ENCODE data around the gene EGLN1. TPM values are rescaled to one million over a fixed set of nuclear protein-coding genes. Genes with fewer than 3 reads are reported as not detected.

The EGLN1 gene
- total and polyA plus RNA-seq, 7 experiments from 2014 or later = 13.6 to 38.9 (median 21.9) TPM

DNA sequence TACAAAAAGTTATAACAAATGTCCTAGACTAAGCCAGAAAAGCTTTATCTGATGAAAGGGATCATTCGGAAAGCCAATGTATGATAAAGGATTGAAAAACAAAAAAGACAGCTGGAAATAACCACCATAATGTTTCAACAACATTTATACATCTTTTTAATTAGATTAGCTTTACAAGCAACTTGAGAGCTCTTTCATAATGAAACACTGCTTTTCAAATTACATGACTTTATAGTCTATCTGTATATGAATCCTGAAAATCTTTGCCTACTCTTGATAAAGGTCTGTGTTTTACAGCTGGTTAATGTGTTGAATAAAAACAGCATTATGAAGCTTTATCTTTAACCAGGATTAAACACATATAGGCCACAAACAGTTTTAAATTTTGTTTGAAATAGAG is 58.5 kb downstream of the EGLN1 start:
- no peak for ATAC-seq
- no peaks in the 10 kb centered on the region for H3K27me3 ChIP-seq (ENCODE audit: control insufficient read depth in 2 of 2, insufficient read depth in 2 of 2, low read length in 2 of 2)
- peaks cover 3 to 26% (median 20%) of the 10 kb centered on the region in 5 donors for H3K36me3 Mint-ChIP-seq
- ChIA-PET CTCF (interaction anchor here (0.6 to 1.5 kb wide), 4 partner anchors 56 to 1733 kb away, joined by 3 to 8 read pairs (median 5); no protein-coding TSS in a partner anchor), POLR2A (interaction anchor here (0.7 to 0.8 kb wide), 2 partner anchors 19 to 269 kb away, joined by 3 to 4 read pairs; no protein-coding TSS in a partner anchor)
- no peaks in the 10 kb centered on the region for H3K9me3 Mint-ChIP-seq
- peaks cover 0 to 13% (median 0%) of the 10 kb centered on the region in 3 experiments for H3K36me3 ChIP-seq (ENCODE audit: control insufficient read depth in 2 of 3, insufficient read depth in 3 of 3, low read length in 3 of 3)
- no peak overlapping the region for H3K27ac ChIP-seq (ENCODE audit: low read depth, low read length)
- intact Hi-C loops (cut with micrococcal nuclease) = no loop called here
- H3K4me1 Mint-ChIP-seq = peaks cover 0 to 11% (median 5%) of the 10 kb centered on the region in 7 donors
- H3K27ac Mint-ChIP-seq = peak overlapping the region in 2 of 9 donors; percentile 36 to 81
- no peak overlapping the region for H3K4me3 Mint-ChIP-seq
- no peak overlapping the region for H3K4me3 ChIP-seq (ENCODE audit: low read length)
- H3K27me3 Mint-ChIP-seq = no peaks in the 10 kb centered on the region
- no peaks in the 10 kb centered on the region for H3K9me3 ChIP-seq (ENCODE audit: control insufficient read depth in 2 of 3, low read length in 3 of 3)
- DNase-seq = no peak
- H3K4me1 ChIP-seq (ENCODE audit: control insufficient read depth in 2 of 2, insufficient read depth in 2 of 2, low read length in 2 of 2) = no peaks in the 10 kb centered on the region

DNA sequence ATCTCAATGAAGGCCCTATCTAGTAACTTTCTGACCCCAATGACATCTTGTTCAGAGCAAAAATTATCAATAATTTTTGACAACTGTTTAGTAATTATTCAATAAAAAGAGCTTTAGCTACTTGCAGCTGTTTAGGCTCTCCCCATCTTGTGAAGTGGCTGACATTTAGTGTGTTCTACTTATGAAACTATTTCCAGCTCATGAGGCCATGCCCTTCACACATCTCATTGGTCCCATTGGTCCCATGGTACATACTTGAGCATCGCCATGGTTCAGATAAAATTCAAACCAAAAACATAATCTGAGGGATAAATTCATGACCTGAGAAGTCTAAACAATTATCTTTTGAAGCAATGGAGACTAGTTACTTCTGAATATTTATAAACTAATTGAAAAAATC is 59.8 kb downstream of the EGLN1 start:
- intact Hi-C loops (cut with micrococcal nuclease) = no loop called here
- H3K36me3 ChIP-seq (ENCODE audit: control insufficient read depth in 2 of 3, insufficient read depth in 3 of 3, low read length in 3 of 3) = peaks cover 0 to 4% (median 0%) of the 10 kb centered on the region in 3 experiments

DNA sequence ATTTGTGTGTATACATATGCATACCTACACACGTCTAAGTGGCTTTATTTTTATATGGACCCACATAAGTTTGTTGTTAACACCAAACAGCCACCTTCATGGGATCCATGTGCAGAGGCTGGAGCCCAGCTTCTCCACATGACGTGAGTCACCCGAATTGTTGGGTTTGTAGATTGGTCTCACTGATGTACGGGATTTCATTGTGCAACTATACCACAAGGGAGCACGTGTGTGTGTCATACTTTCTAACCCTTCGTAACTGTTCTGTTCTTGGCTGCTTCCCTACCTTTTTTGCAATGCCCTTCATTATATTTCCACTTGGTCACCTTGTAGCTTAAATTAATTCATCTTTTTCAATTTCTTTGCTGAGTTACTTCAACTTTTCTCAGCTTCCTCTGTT is 63.0 kb downstream of the EGLN1 start:
- ChIA-PET POLR2A (no interaction called here), CTCF (interaction anchor here (0.6 to 1.5 kb wide), 6 partner anchors 21 to 504 kb away, joined by 3 to 6 read pairs (median 4); no protein-coding TSS in a partner anchor)
- Histone ChIP-seq H3K9me3 (ENCODE audit: control insufficient read depth in 2 of 3, low read length in 3 of 3) (no peaks in the 10 kb centered on the region), H3K4me1 (ENCODE audit: control insufficient read depth in 2 of 2, insufficient read depth in 2 of 2, low read length in 2 of 2) (peaks cover 0 to 3% of the 10 kb centered on the region in 2 donors), H3K36me3 (ENCODE audit: control insufficient read depth in 2 of 3, insufficient read depth in 3 of 3, low read length in 3 of 3) (no peaks in the 10 kb centered on the region), H3K27ac (ENCODE audit: low read depth, low read length) (no peak overlapping the region), H3K4me3 (ENCODE audit: low read length) (no peak overlapping the region), H3K27me3 (ENCODE audit: control insufficient read depth in 2 of 2, insufficient read depth in 2 of 2, low read length in 2 of 2) (no peaks in the 10 kb centered on the region)
- ATAC-seq (peak; percentile 71), DNase-seq (no peak)
- peaks cover 2 to 16% (median 7%) of the 10 kb centered on the region in 7 donors for H3K4me1 Mint-ChIP-seq
- H3K9me3 Mint-ChIP-seq = no peaks in the 10 kb centered on the region
- peaks cover 3 to 17% (median 8%) of the 10 kb centered on the region in 5 donors for H3K36me3 Mint-ChIP-seq
- intact Hi-C loops (cut with micrococcal nuclease) = loop anchor here (2.0 to 5.0 kb wide), 5 partner anchors 63 to 1268 kb away; partner anchors contain the start of genes EGLN1 (in 1 of the 2) and TSNAX (in 1 of the 2)
- H3K4me3 Mint-ChIP-seq = no peak overlapping the region
- no peaks in the 10 kb centered on the region for H3K27me3 Mint-ChIP-seq
- H3K27ac Mint-ChIP-seq = peak overlapping the region in 3 of 9 donors; percentile 44 to 84 (median 47)

More for the DNA sequence above, 59.8 kb downstream of the EGLN1 start:
- Mint-ChIP-seq H3K4me1 (peaks cover 2 to 19% (median 7%) of the 10 kb centered on the region in 7 donors), H3K4me3 (no peak overlapping the region), H3K9me3 (no peaks in the 10 kb centered on the region), H3K27me3 (no peaks in the 10 kb centered on the region), H3K36me3 (peaks cover 3 to 25% (median 19%) of the 10 kb centered on the region in 5 donors), H3K27ac (peak overlapping the region in 2 of 9 donors; percentile 71 to 75)
- ChIA-PET CTCF (interaction anchor here (1.5 kb wide), 1 partner anchor 230 kb away, joined by 6 read pairs; no protein-coding TSS in a partner anchor), POLR2A (no interaction called here)
- Histone ChIP-seq H3K4me3 (ENCODE audit: low read length) (no peak overlapping the region), H3K27ac (ENCODE audit: low read depth, low read length) (no peak overlapping the region), H3K4me1 (ENCODE audit: control insufficient read depth in 2 of 2, insufficient read depth in 2 of 2, low read length in 2 of 2) (peaks cover 0 to 3% of the 10 kb centered on the region in 2 donors), H3K27me3 (ENCODE audit: control insufficient read depth in 2 of 2, insufficient read depth in 2 of 2, low read length in 2 of 2) (no peaks in the 10 kb centered on the region), H3K9me3 (ENCODE audit: control insufficient read depth in 2 of 3, low read length in 3 of 3) (no peaks in the 10 kb centered on the region)
- no peak for DNase-seq
- ATAC-seq = no peak

DNA sequence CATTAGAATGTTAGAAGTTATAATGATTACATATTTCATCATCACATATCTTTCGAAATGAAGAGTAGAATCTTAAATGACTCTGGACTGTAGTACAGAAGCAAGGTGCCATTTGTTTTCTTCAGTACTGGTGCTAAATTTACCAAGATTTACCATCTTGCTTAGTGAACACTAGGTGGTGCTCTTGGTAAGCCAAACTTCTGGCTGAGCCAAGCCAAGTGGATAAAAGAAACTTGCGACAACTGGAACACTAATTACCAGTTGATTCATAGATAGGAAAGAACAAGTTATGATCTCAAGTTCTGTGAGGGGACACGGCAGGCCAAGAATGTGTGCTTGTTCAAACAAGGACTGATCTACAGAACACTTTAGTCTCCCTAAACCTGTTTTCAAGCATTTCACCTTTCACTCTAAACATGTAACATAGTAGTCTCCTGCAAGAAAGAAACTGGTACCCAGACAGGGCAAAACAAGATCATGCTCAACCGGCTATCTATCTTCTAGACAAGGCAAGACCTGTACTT is 64.2 kb downstream of the EGLN1 start:
- peaks cover 0 to 6% (median 0%) of the 10 kb centered on the region in 3 experiments for H3K36me3 ChIP-seq (ENCODE audit: control insufficient read depth in 2 of 3, insufficient read depth in 3 of 3, low read length in 3 of 3)
- H3K4me1 Mint-ChIP-seq = peaks cover 2 to 15% (median 7%) of the 10 kb centered on the region in 7 donors
- H3K27me3 ChIP-seq (ENCODE audit: control insufficient read depth in 2 of 2, insufficient read depth in 2 of 2, low read length in 2 of 2) = no peaks in the 10 kb centered on the region
- H3K9me3 Mint-ChIP-seq = no peaks in the 10 kb centered on the region
- H3K27me3 Mint-ChIP-seq = no peaks in the 10 kb centered on the region
- peaks cover 3 to 18% (median 11%) of the 10 kb centered on the region in 5 donors for H3K36me3 Mint-ChIP-seq
- H3K27ac ChIP-seq (ENCODE audit: low read depth, low read length) = no peak overlapping the region
- H3K4me1 ChIP-seq (ENCODE audit: control insufficient read depth in 2 of 2, insufficient read depth in 2 of 2, low read length in 2 of 2) = peaks cover 0 to 3% of the 10 kb centered on the region in 2 donors
- CTCF ChIA-PET = interaction anchor here (0.5 to 1.7 kb wide), 16 partner anchors 12 to 251 kb away, joined by 3 to 13 read pairs (median 4); no protein-coding TSS in a partner anchor
- no peak overlapping the region for H3K4me3 ChIP-seq (ENCODE audit: low read length)
- peak; percentile 91 for ATAC-seq
- POLR2A ChIA-PET = interaction anchor here (0.7 kb wide), 2 partner anchors 15 to 33 kb away, joined by 6 to 7 read pairs; no protein-coding TSS in a partner anchor
- H3K4me3 Mint-ChIP-seq = no peak overlapping the region
- peak in 7 of 9 donors; percentile 36 to 64 (median 55) for DNase-seq
- peak overlapping the region in 7 of 9 donors; percentile 3 to 63 (median 27) for H3K27ac Mint-ChIP-seq
- intact Hi-C loops (cut with micrococcal nuclease) = loop anchor here (1.0 to 5.0 kb wide), 11 partner anchors 19 to 1269 kb away; partner anchors contain the start of genes EGLN1 (in 2 of the 2), SPRTN (in 1 of the 2) and TSNAX (in 1 of the 2)
- no peaks in the 10 kb centered on the region for H3K9me3 ChIP-seq (ENCODE audit: control insufficient read depth in 2 of 3, low read length in 3 of 3)

DNA sequence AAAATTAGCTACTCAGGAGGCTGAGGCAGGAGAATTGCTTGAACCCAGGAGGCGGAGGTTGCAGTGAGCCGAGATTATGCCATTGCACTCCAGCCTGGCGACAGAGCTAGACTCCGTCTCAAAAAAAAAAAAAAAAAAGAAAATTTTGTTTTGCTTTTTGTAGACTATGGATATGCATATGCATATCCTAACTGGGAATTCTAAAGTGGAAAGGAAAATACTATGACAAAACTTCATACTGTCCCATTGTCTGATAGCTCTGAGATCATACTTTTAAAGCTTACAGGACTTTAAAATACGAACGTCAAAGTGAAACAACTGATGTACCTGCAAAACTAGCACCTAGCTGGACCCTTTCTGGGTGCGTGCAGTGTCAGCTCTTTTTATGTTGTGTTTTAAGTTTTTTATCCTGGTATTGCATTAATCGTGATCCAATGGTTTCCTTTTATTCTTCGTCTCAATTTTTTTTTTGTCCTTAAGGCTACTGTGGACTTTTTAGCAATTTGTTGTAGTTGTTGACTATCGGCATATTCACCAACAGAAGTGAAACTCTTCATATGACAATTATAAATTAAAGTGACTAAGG is 64.8 kb downstream of the EGLN1 start:
- Histone ChIP-seq H3K27me3 (ENCODE audit: control insufficient read depth in 2 of 2, insufficient read depth in 2 of 2, low read length in 2 of 2) (no peaks in the 10 kb centered on the region), H3K4me1 (ENCODE audit: control insufficient read depth in 2 of 2, insufficient read depth in 2 of 2, low read length in 2 of 2) (peaks cover 0 to 3% of the 10 kb centered on the region in 2 donors), H3K27ac (ENCODE audit: low read depth, low read length) (no peak overlapping the region), H3K9me3 (ENCODE audit: control insufficient read depth in 2 of 3, low read length in 3 of 3) (no peaks in the 10 kb centered on the region), H3K36me3 (ENCODE audit: control insufficient read depth in 2 of 3, insufficient read depth in 3 of 3, low read length in 3 of 3) (peaks cover 0 to 12% (median 2%) of the 10 kb centered on the region in 3 experiments), H3K4me3 (ENCODE audit: low read length) (no peak overlapping the region)
- Mint-ChIP-seq H3K9me3 (no peaks in the 10 kb centered on the region), H3K27ac (peak overlapping the region in 3 of 9 donors; percentile 25 to 63 (median 45)), H3K4me1 (peaks cover 2 to 15% (median 7%) of the 10 kb centered on the region in 7 donors), H3K36me3 (peaks cover 3 to 22% (median 13%) of the 10 kb centered on the region in 5 donors), H3K4me3 (no peak overlapping the region), H3K27me3 (no peaks in the 10 kb centered on the region)
- intact Hi-C loops (cut with micrococcal nuclease) = loop anchor here (2.0 to 5.0 kb wide), 6 partner anchors 18 to 1270 kb away; partner anchors contain the start of genes EGLN1 (in 1 of the 2), SPRTN (in 1 of the 2) and TSNAX (in 1 of the 2)
- ATAC-seq (no peak), DNase-seq (no peak)
- POLR2A ChIA-PET = interaction anchor here (0.6 kb wide), 1 partner anchor 189 kb away, joined by 3 read pairs; no protein-coding TSS in a partner anchor
- CTCF ChIA-PET = interaction anchor here (0.5 to 1.7 kb wide), 18 partner anchors 11 to 254 kb away, joined by 3 to 13 read pairs (median 4); no protein-coding TSS in a partner anchor

DNA sequence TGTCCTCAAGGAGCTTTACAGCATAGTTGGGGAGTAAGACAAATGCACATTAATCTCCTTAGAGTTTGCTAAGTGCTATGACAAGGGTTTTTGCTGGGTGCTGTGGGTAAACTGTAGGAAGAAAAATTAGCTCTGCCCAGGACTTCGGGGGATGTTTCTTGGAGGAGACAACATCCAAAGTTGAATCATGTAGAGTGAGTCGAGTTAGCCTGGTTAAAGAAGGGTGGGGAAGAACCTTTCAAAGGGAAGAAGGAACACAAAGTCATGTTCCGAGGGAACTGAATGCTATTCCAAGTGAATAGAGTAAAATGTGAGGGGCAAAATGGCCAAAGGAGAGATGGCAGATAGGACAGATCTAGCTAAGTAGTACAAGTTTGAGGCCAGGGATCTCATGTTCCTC is 66.9 kb downstream of the EGLN1 start:
- Mint-ChIP-seq H3K27me3 (no peaks in the 10 kb centered on the region), H3K4me3 (no peak overlapping the region), H3K36me3 (peaks cover 8 to 25% (median 10%) of the 10 kb centered on the region in 5 donors), H3K9me3 (no peaks in the 10 kb centered on the region), H3K27ac (peak overlapping the region in 5 of 9 donors; percentile 5 to 69 (median 30)), H3K4me1 (peaks cover 0 to 15% (median 7%) of the 10 kb centered on the region in 7 donors)
- Histone ChIP-seq H3K36me3 (ENCODE audit: control insufficient read depth in 2 of 3, insufficient read depth in 3 of 3, low read length in 3 of 3) (peaks cover 0 to 22% (median 17%) of the 10 kb centered on the region in 3 experiments), H3K27me3 (ENCODE audit: control insufficient read depth in 2 of 2, insufficient read depth in 2 of 2, low read length in 2 of 2) (no peaks in the 10 kb centered on the region), H3K27ac (ENCODE audit: low read depth, low read length) (no peak overlapping the region), H3K4me3 (ENCODE audit: low read length) (no peak overlapping the region), H3K9me3 (ENCODE audit: control insufficient read depth in 2 of 3, low read length in 3 of 3) (no peaks in the 10 kb centered on the region), H3K4me1 (ENCODE audit: control insufficient read depth in 2 of 2, insufficient read depth in 2 of 2, low read length in 2 of 2) (peaks cover 0 to 3% of the 10 kb centered on the region in 2 donors)
- no peak for DNase-seq
- ChIA-PET POLR2A (no interaction called here), CTCF (interaction anchor here (1.2 kb wide), 1 partner anchor 246 kb away, joined by 5 read pairs; no protein-coding TSS in a partner anchor)
- intact Hi-C loops (cut with micrococcal nuclease) = loop anchor here (5.0 kb wide), 4 partner anchors 67 to 1272 kb away; partner anchors contain the start of genes EGLN1 (in 1 of the 2) and TSNAX (in 1 of the 2)
- no peak for ATAC-seq
